H1 (cell line): ENCODE data around the gene FMO4. TPM values are rescaled to one million over a fixed set of nuclear protein-coding genes. Genes with fewer than 3 reads are reported as not detected.

Source experiments
- CTCF ChIA-PET: fragments of 300-600 bp; sonication (Branson Sonifier 250); formaldehyde crosslinking; loops from one replicate; lab custom pipeline; 2021; ENCODE audit not compliant: partially characterized antibody; lab: Charles Lee
- POLR2A ChIA-PET: fragments of 300-600 bp; sonication (Branson Sonifier 250); formaldehyde crosslinking; loops from one replicate; lab custom pipeline; 2021; ENCODE audit warnings: inconsistent platforms; ENCODE audit not compliant: partially characterized antibody; lab: Charles Lee
- DNase-seq, 2 experiments: peaks; one replicate each; pipeline versions ENCODE4 v3.0.0 to v3.0.0-alpha.2; 2010 to 2022; ENCODE audit warnings: low spot score in 2 of 2, low read depth in 1 of 2, mixed read lengths in 1 of 2
- FAIRE-seq: peaks from 2 replicates; lab custom pipeline; 2011; peaks lifted over from hg19 to GRCh38; lab: Jason Lieb, UNC
- H2AFZ ChIP-seq: 2 replicates; pipeline ENCODE4 v1.8.1; 2012; ENCODE audit warnings: low read length, inconsistent platforms
- H2AK5ac ChIP-seq: 2 replicates; pipeline ENCODE4 v1.6.1; 2013; ENCODE audit warnings: low read depth, low read length
- H2BK120ac ChIP-seq: replicated peaks from 2 replicates; pipeline ENCODE3; 2013; ENCODE audit warnings: low read depth, low read length, inconsistent platforms
- H2BK12ac ChIP-seq: 2 replicates; pipeline ENCODE4 v1.6.1; 2013; ENCODE audit warnings: low read depth, low read length
- H2BK15ac ChIP-seq: 2 replicates; pipeline ENCODE4 v1.6.1; 2013; ENCODE audit warnings: low read length
- H2BK20ac ChIP-seq: 2 replicates; pipeline ENCODE4 v1.6.1; 2013; ENCODE audit warnings: low read length
- H2BK5ac ChIP-seq: 2 replicates; pipeline ENCODE4 v1.6.1; 2013; ENCODE audit warnings: low read depth, low read length
- H3K14ac ChIP-seq: 2 replicates; pipeline ENCODE4 v1.6.1; 2013; ENCODE audit warnings: inconsistent platforms; ENCODE audit not compliant: insufficient read length
- H3K18ac ChIP-seq: 2 replicates; pipeline ENCODE4 v1.6.1; 2013; ENCODE audit warnings: low read length; ENCODE audit errors: extremely low read depth
- H3K23ac ChIP-seq: 2 replicates; pipeline ENCODE4 v1.6.1; 2013; ENCODE audit warnings: inconsistent platforms; ENCODE audit not compliant: insufficient read length
- H3K23me2 ChIP-seq: 2 replicates; pipeline ENCODE4 v1.6.1; 2013; ENCODE audit warnings: low read depth, low read length
- H3K27ac ChIP-seq: 2 replicates; pipeline ENCODE4 v1.6.1; 2011; ENCODE audit warnings: low read depth, low read length, inconsistent platforms
- H3K27me3 ChIP-seq, 4 experiments: replicated peaks in 1 of 4; 1 replicate in 1 of 4; 2 replicates in 3 of 4; pipeline versions ENCODE4 v1.6.1 to v1.8.1; 2011 to 2013; ENCODE audit warnings: low read length in 3 of 4, mild to moderate bottlenecking in 3 of 4, inconsistent platforms in 2 of 4, mixed read lengths in 2 of 4, moderate library complexity in 1 of 4; ENCODE audit not compliant: control insufficient read depth in 3 of 4, insufficient read depth in 3 of 4; ENCODE audit errors: extremely low read depth in 1 of 4
- H3K36me3 ChIP-seq, 4 experiments: 2 replicates each; pipeline versions ENCODE4 v1.6.1 to v1.8.1; 2011 to 2013; ENCODE audit warnings: mild to moderate bottlenecking in 4 of 4, low read length in 3 of 4, moderate library complexity in 2 of 4, control low read depth in 1 of 4, inconsistent platforms in 1 of 4; ENCODE audit not compliant: insufficient read depth in 4 of 4, control insufficient read depth in 2 of 4
- H3K4ac ChIP-seq: replicated peaks from 2 replicates; pipeline ENCODE3; 2013; ENCODE audit warnings: low read length, low read depth, mixed read lengths, inconsistent platforms; ENCODE audit not compliant: insufficient read length
- H3K4me1 ChIP-seq, 4 experiments: replicated peaks in 1 of 4; 1 replicate in 1 of 4; 2 replicates in 3 of 4; pipeline versions ENCODE4 v1.6.1 to v1.8.1; 2011 to 2013; ENCODE audit warnings: low read length in 3 of 4, inconsistent platforms in 2 of 4, mixed read lengths in 1 of 4; ENCODE audit not compliant: insufficient read depth in 4 of 4, control insufficient read depth in 3 of 4
- H3K4me2 ChIP-seq, 2 experiments: 2 replicates each; pipeline versions ENCODE4 v1.6.1 to v1.8.1; 2011 to 2013; ENCODE audit warnings: low read depth in 2 of 2, low read length in 2 of 2, control low read depth in 1 of 2, inconsistent platforms in 1 of 2, mild to moderate bottlenecking in 1 of 2; ENCODE audit not compliant: insufficient read depth in 1 of 2
- H3K4me3 ChIP-seq, 4 experiments: fragments of 200-600, 300-600 bp in 1 of 4; sonication (generic), shearing (Covaris generic), sonication (Bioruptor Twin) in 1 of 4; 2 replicates each; pipeline versions ENCODE4 v1.5.1 to v1.8.1; 2011 to 2016; ENCODE audit warnings: low read length in 4 of 4, low read depth in 3 of 4, control low read depth in 2 of 4, inconsistent platforms in 2 of 4, mild to moderate bottlenecking in 2 of 4, mixed read lengths in 1 of 4, moderate library complexity in 1 of 4; ENCODE audit not compliant: insufficient read depth in 2 of 4; ENCODE audit errors: extremely low read depth in 1 of 4
- H3K56ac ChIP-seq: replicated peaks from 2 replicates; pipeline ENCODE3; 2013; ENCODE audit warnings: low read depth, mild to moderate bottlenecking, mixed read lengths, low read length, inconsistent platforms; ENCODE audit not compliant: insufficient read length
- H3K79me1 ChIP-seq: 2 replicates; pipeline ENCODE4 v1.6.1; 2013; ENCODE audit warnings: low read depth, low read length, control low read depth
- H3K79me2 ChIP-seq, 2 experiments: 2 replicates each; pipeline versions ENCODE4 v1.6.1 to v1.8.1; 2012 to 2013; ENCODE audit warnings: low read length in 2 of 2, mild to moderate bottlenecking in 2 of 2, inconsistent platforms in 1 of 2; ENCODE audit not compliant: insufficient read depth in 2 of 2, control insufficient read depth in 1 of 2
- H3K9ac ChIP-seq, 4 experiments: replicated peaks in 1 of 4; 1 replicate in 1 of 4; 2 replicates in 3 of 4; pipeline versions ENCODE4 v1.6.1 to v1.8.1; 2011 to 2013; ENCODE audit warnings: low read depth in 3 of 4, low read length in 3 of 4, control low read depth in 2 of 4, mild to moderate bottlenecking in 2 of 4, moderate library complexity in 2 of 4, inconsistent platforms in 1 of 4; ENCODE audit errors: extremely low read depth in 1 of 4
- H3K9me3 ChIP-seq, 2 experiments: 2 replicates each; pipeline versions ENCODE4 v1.6.1 to v1.8.1; 2012 to 2013; ENCODE audit warnings: mild to moderate bottlenecking in 2 of 2, moderate library complexity in 2 of 2, control low read depth in 1 of 2, inconsistent platforms in 1 of 2, low read depth in 1 of 2, low read length in 1 of 2, mixed read lengths in 1 of 2; ENCODE audit not compliant: insufficient read depth in 2 of 2
- H4K20me1 ChIP-seq, 2 experiments: replicated peaks in 1 of 2; 2 replicates each; pipeline versions ENCODE3 to v1.8.1; 2011 to 2013; ENCODE audit warnings: inconsistent platforms in 2 of 2, low read length in 2 of 2, mild to moderate bottlenecking in 1 of 2; ENCODE audit not compliant: insufficient read depth in 2 of 2, control insufficient read depth in 1 of 2
- H4K5ac ChIP-seq: 2 replicates; pipeline ENCODE4 v1.6.1; 2013; ENCODE audit warnings: low read length, low read depth, mixed read lengths, inconsistent platforms; ENCODE audit not compliant: insufficient read length
- H4K8ac ChIP-seq: 2 replicates; pipeline ENCODE4 v1.8.0; 2013; ENCODE audit warnings: mild to moderate bottlenecking, moderate library complexity, low read length, inconsistent platforms; ENCODE audit not compliant: insufficient read depth; ENCODE audit errors: extremely low read depth
- H4K91ac ChIP-seq: replicated peaks from 2 replicates; pipeline ENCODE3; 2013; ENCODE audit warnings: low read length, mixed read lengths, inconsistent platforms; ENCODE audit not compliant: insufficient read length
- ASH2L ChIP-seq: fragments of 200-600, 300-600 bp; sonication (generic); IDR thresholded peaks from one replicate; pipeline ENCODE4 v1.7.1; 2017; ENCODE audit warnings: low read length
- WGBS, 2 experiments: shearing (Covaris generic) in 1 of 2; methylation state at CpG; one replicate each; pipeline versions ENCODE4 v1.1.6 to v1.1.7; 2013 to 2015; ENCODE audit warnings: low lambda C conversion rate in 2 of 2, mixed read lengths in 2 of 2, inconsistent platforms in 1 of 2, low coverage in 1 of 2, missing lambda C conversion rate in 1 of 2; ENCODE audit not compliant: insufficient replicate concordance in 2 of 2, insufficient coverage in 1 of 2, insufficient read length in 1 of 2; ENCODE audit errors: extremely low coverage in 1 of 2, missing lambda C conversion rate in 1 of 2; 5-methylcytosine and 5-hydroxymethylcytosine counted together
- polyA plus RNA-seq, 7 experiments: library from polyadenylated mRNA; depleted of rRNA in 3 of 7; stranded (reverse) in 5 of 7; unstranded in 2 of 7; fragments of >200 nt in 5 of 7; fragments of 200-250 nt in 2 of 7; gene quantifications; 1 replicate in 5 of 7; 2 replicates in 1 of 7; 4 replicates in 1 of 7; pipeline versions ENCODE4 v1.2.1 to v1.2.3, GENCODE V29; 2011 to 2013; ENCODE audit warnings: missing spikeins in 2 of 7, mixed read lengths in 2 of 7
- total RNA-seq: library from RNA; stranded (reverse); fragmentation: NEBNext Ultra II Directional; extraction: Animal tissue kit (Norgen Biotek cat#: 25700); gene quantifications from 2 replicates; pipeline ENCODE4 v1.2.1, GENCODE V29; 2021

Gene FMO4
- total and polyA plus RNA-seq, 2 of the 8 experiments (the other 6 are each of a cell fraction or from before 2014, with no cell fraction given): 1.5 to 2.3 TPM

GRCh38 chr1:171277534-171277933 is 36.4 kb upstream of the FMO4 start:
- no peak overlapping the region for H3K56ac ChIP-seq
- no peak overlapping the region for H3K4me2 ChIP-seq
- H2BK20ac ChIP-seq: no peak overlapping the region
- H3K23ac ChIP-seq: no peak overlapping the region
- no peak overlapping the region for H4K91ac ChIP-seq
- H2BK120ac ChIP-seq: no peak overlapping the region
- FAIRE-seq: no peak
- H3K14ac ChIP-seq: no peak overlapping the region
- no peak overlapping the region for H2BK5ac ChIP-seq
- WGBS, 2 experiments: 90% methylated on average over 2 of the region's 2 CpGs; no CpG with 5 or more reads in 1 of the 2 experiments
- H3K36me3 ChIP-seq: no peaks in the 10 kb centered on the region
- H4K5ac ChIP-seq: no peak overlapping the region
- no peaks in the 10 kb centered on the region for H3K9me3 ChIP-seq
- H2BK15ac ChIP-seq: no peak overlapping the region
- no peaks in the 10 kb centered on the region for H3K79me1 ChIP-seq
- no peak overlapping the region for H2AK5ac ChIP-seq
- H3K18ac ChIP-seq: no peak overlapping the region
- ChIA-PET POLR2A (no interaction called here), CTCF (interaction anchor here (1.2 to 2.1 kb wide), 4 partner anchors 14 to 32 kb away, joined by 3 to 6 read pairs (median 4); no protein-coding TSS in a partner anchor)
- no peak overlapping the region for H3K4me3 ChIP-seq
- DNase-seq: no peak
- H3K27ac ChIP-seq: no peak overlapping the region
- H4K20me1 ChIP-seq: no peaks in the 10 kb centered on the region
- no peak for TF ChIP-seq ASH2L
- TF ChIP-seq, all 59 proteins: peak for 0
- Histone ChIP-seq H3K79me2 (no peaks in the 10 kb centered on the region), H4K8ac (no peak overlapping the region), H3K4me1 (no peaks in the 10 kb centered on the region), H2BK12ac (no peak overlapping the region), H3K9ac (no peak overlapping the region), H2AFZ (peak overlapping the region; percentile 31; the same call in 1 of the 2 replicates), H3K4ac (no peak overlapping the region), H3K27me3 (no peaks in the 10 kb centered on the region), H3K23me2 (no peaks in the 10 kb centered on the region)
